HepG2 (cell line): ENCODE measurements around the gene EML2. TPM values are rescaled to one million over a fixed set of nuclear protein-coding genes. Genes with fewer than 3 reads are reported as not detected.

Experiments
- CENPT ChIP-seq: sonication (generic); formaldehyde crosslinking; IDR thresholded peaks from 2 replicates; pipeline ENCODE4 v1.8.0; 2022; ENCODE audit warnings: low read depth, mild to moderate bottlenecking, moderate library complexity, missing genetic modification reagents
- CTCF ChIP-seq: sonication (generic); formaldehyde crosslinking; IDR thresholded peaks from 2 replicates; pipeline ENCODE4 v1.5.0; 2020; ENCODE audit warnings: mild to moderate bottlenecking, missing genetic modification reagents, moderate library complexity
- FOXC1 ChIP-seq: sonication (generic); formaldehyde crosslinking; IDR thresholded peaks from 2 replicates; pipeline ENCODE4 v1.8.0; 2022; ENCODE audit warnings: mild to moderate bottlenecking, missing genetic modification reagents, borderline replicate concordance
- GTF2F1 ChIP-seq: fragments of 150-350 bp; IDR thresholded peaks from 2 replicates; pipeline ENCODE4 v1.6.1; 2014; ENCODE audit warnings: low read length
- HIC2 ChIP-seq: sonication (generic); formaldehyde crosslinking; IDR thresholded peaks from 2 replicates; pipeline ENCODE4 v1.9.0; 2022; ENCODE audit warnings: low read depth, missing genetic modification reagents
- HNRNPL ChIP-seq: fragments of 200-400 bp; formaldehyde crosslinking; IDR thresholded peaks from 2 replicates; pipeline ENCODE4 v1.6.1; 2017; ENCODE audit warnings: mild to moderate bottlenecking, low read depth, low read length
- KAT2B ChIP-seq: fragments of 150-350 bp; IDR thresholded peaks from 2 replicates; pipeline ENCODE4 v1.6.1; 2014; ENCODE audit warnings: low read depth, low read length, borderline replicate concordance
- KDM3A ChIP-seq: IDR thresholded peaks from 2 replicates; pipeline ENCODE4 v1.6.1; 2018; ENCODE audit warnings: low read depth, missing compliant biosample characterization
- MXI1 ChIP-seq: IDR thresholded peaks from 3 replicates; pipeline ENCODE4 v1.6.1; 2012; ENCODE audit warnings: low read depth, low read length, inconsistent platforms, borderline replicate concordance
- NR2F2 ChIP-seq: IDR thresholded peaks from 2 replicates; pipeline ENCODE4 v1.6.1; 2012; ENCODE audit warnings: low read depth, inconsistent platforms, borderline replicate concordance
- NR2F6 ChIP-seq, 2 experiments: IDR thresholded peaks; 2 replicates each; pipeline ENCODE4 v1.6.1; 2016; ENCODE audit warnings: antibody characterized with exemption in 1 of 2, mild to moderate bottlenecking in 1 of 2
- PAF1 ChIP-seq: IDR thresholded peaks from 2 replicates; pipeline ENCODE4 v1.6.1; 2016; ENCODE audit warnings: missing genetic modification reagents, missing compliant biosample characterization
- RAD21 ChIP-seq: fragments of 450-650 bp; formaldehyde crosslinking; IDR thresholded peaks from 2 replicates; pipeline ENCODE4 v1.5.0; 2020; ENCODE audit warnings: mild to moderate bottlenecking
- TRIM22 ChIP-seq: fragments of 450-650 bp; IDR thresholded peaks from 2 replicates; pipeline ENCODE4 v1.6.1; 2017
- YEATS2 ChIP-seq: sonication (generic); formaldehyde crosslinking; IDR thresholded peaks from 2 replicates; pipeline ENCODE4 v1.4.0; 2020; ENCODE audit warnings: missing genetic modification reagents, borderline replicate concordance
- ZNF20 ChIP-seq: sonication (generic); formaldehyde crosslinking; IDR thresholded peaks from 2 replicates; pipeline ENCODE4 v1.4.0; 2020; ENCODE audit warnings: mild to moderate bottlenecking, moderate library complexity, missing genetic modification reagents
- ZNF274 ChIP-seq: sonication (generic); formaldehyde crosslinking; IDR thresholded peaks from 2 replicates; pipeline ENCODE4 v1.5.1; 2020; ENCODE audit warnings: mild to moderate bottlenecking, missing genetic modification reagents
- ZNF501 ChIP-seq: sonication (generic); formaldehyde crosslinking; IDR thresholded peaks from 2 replicates; pipeline ENCODE4 v1.5.1; 2020; ENCODE audit warnings: mild to moderate bottlenecking, moderate library complexity, missing genetic modification reagents
- ZNF556 ChIP-seq: sonication (generic); formaldehyde crosslinking; IDR thresholded peaks from 2 replicates; pipeline ENCODE4 v1.4.0; 2020; ENCODE audit warnings: mild to moderate bottlenecking, missing genetic modification reagents, borderline replicate concordance
- ZNF570 ChIP-seq: sonication (generic); formaldehyde crosslinking; IDR thresholded peaks from 2 replicates; pipeline ENCODE4 v1.4.0; 2020; ENCODE audit warnings: mild to moderate bottlenecking, missing genetic modification reagents, borderline replicate concordance
- ZNF709 ChIP-seq: sonication (generic); formaldehyde crosslinking; IDR thresholded peaks from 2 replicates; pipeline ENCODE4 v1.5.0; 2020; ENCODE audit warnings: mild to moderate bottlenecking, missing genetic modification reagents
- ZNF83 ChIP-seq: sonication (generic); formaldehyde crosslinking; IDR thresholded peaks from 2 replicates; pipeline ENCODE4 v1.4.0; 2020; ENCODE audit warnings: missing genetic modification reagents, mild to moderate bottlenecking, borderline replicate concordance
- polyA plus RNA-seq, 8 experiments: library from polyadenylated mRNA; depleted of rRNA in 3 of 8; stranded (reverse) in 7 of 8; unstranded in 1 of 8; fragments of >200 nt; fragmentation: Illumina TruSeq in 4 of 8; extraction: Trizol in 4 of 8; gene quantifications; 2 replicates each; pipeline versions ENCODE4 v1.2.1 to v1.2.3, GENCODE V29; 2011 to 2016; ENCODE audit warnings: low read depth in 4 of 8, missing spikeins in 1 of 8, mixed read lengths in 1 of 8; ENCODE audit not compliant: insufficient read depth in 1 of 8
- total RNA-seq, 5 experiments: library from RNA; depleted of rRNA; stranded (reverse); fragments of >200 nt; fragmentation: Illumina TruSeq; extraction: Trizol; gene quantifications; 2 replicates each; pipeline ENCODE4 v1.2.3, GENCODE V29; 2016; ENCODE audit warnings: low read depth in 1 of 5

EML2 gene
- total and polyA plus RNA-seq, 2 of the 13 experiments (the other 11 are each of a cell fraction or from before 2014, with no cell fraction given): 7.3 to 12.9 TPM

- TF ChIP-seq ZNF556 (CRISPR knock-in tag) (no peak), ZNF709 (CRISPR knock-in tag) (no peak), NR2F2 (no peak), RAD21 (CRISPR knock-in tag) (peak; percentile 92), YEATS2 (CRISPR knock-in tag) (no peak), ZNF274 (CRISPR knock-in tag) (peak; percentile 5; the same call in 1 of the 2 replicates), HIC2 (CRISPR knock-in tag) (no peak), KDM3A (CRISPR knock-in tag) (peak; percentile 12; the same call in 1 of the 2 replicates), CTCF (CRISPR knock-in tag) (peak; percentile 95), PAF1 (no peak), ZNF83 (no peak), ZNF501 (no peak), CENPT (CRISPR knock-in tag) (no peak), KAT2B (no peak), TRIM22 (no peak), FOXC1 (CRISPR knock-in tag) (0 out of 2 replicates have a peak, but pooled peaks have one; percentile 20), MXI1 (peak; percentile 39; the same call in 1 of the 3 replicates), ZNF20 (CRISPR knock-in tag) (no peak), HNRNPL (0 out of 2 replicates have a peak, but pooled peaks have one; percentile 19), NR2F6 (IDR thresholded peaks at IDR 0.05) (0 out of 2 replicates have a peak, but pooled peaks have one; percentile 21), NR2F6 (CRISPR knock-in tag; IDR thresholded peaks at IDR 0.05) (peak; percentile 71), ZNF570 (CRISPR knock-in tag) (no peak), GTF2F1 (no peak)
Measured at GRCh38 chr19:45643024-45643926, 4.1 kb upstream of the EML2 start (continued).
